ENCODE data around the gene ZSCAN16. TPM values are rescaled to one million over a fixed set of nuclear protein-coding genes. Genes with fewer than 3 reads are reported as not detected.
A peak's percentile ranks its signal among the peaks of the same experiment; 100 is the strongest.

Gene ZSCAN16
- total RNA-seq, 2 experiments from 2014 or later = 7.6 to 8.6 TPM

GRCh38 chr6:28141500-28142329, 17.3 kb downstream of the ZSCAN16 start, which contains the start of gene ZKSCAN8:
Gene ZKSCAN8, plus strand, starts transcription at chr6:28141883. Its CDS starts 6,525 bp downstream, at chr6:28148408.
- peak within 1 kb of the TSS; percentile 77 for H3K4me2 ChIP-seq (ENCODE audit: low read length)
- no peaks in the 10 kb centered on the region for H3K9me3 ChIP-seq (ENCODE audit: low read length)
- intact Hi-C loops (cut with micrococcal nuclease; ENCODE audit: unreplicated experiment) = loop anchor here (1.0 to 10.0 kb wide), 7 partner anchors 17 to 1923 kb away; partner anchors contain the start of genes POLR1H, PPP1R11, ZKSCAN3 and ZKSCAN4
- DNase-seq (ENCODE audit: low spot score) = peak; percentile 96
- H3K27ac ChIP-seq (ENCODE audit: low read depth, low read length, poor library complexity, severe bottlenecking) = peak within 1 kb of the TSS; percentile 51
- H2AFZ ChIP-seq (ENCODE audit: low read length) = peak within 1 kb of the TSS; percentile 79
- TF ChIP-seq EZH2phosphoT487 (IDR thresholded peaks at IDR 0.05; ENCODE audit: borderline replicate concordance, low read depth, low read length) (no peak), CTCF (conservative IDR thresholded peaks at IDR 0.05; ENCODE audit: low read length) (no peak)
- peaks cover 25% of the 10 kb centered on the region for H3K36me3 ChIP-seq (ENCODE audit: insufficient read depth, low read length)
- POLR2A ChIA-PET = interaction anchor here (0.6 to 8.6 kb wide), 13 partner anchors 8 to 268 kb away, joined by 3 to 64 read pairs (median 7); partner anchors contain the start of genes ZKSCAN4 and ZSCAN16
- H3K4me3 ChIP-seq (ENCODE audit: low read depth, low read length, poor library complexity, severe bottlenecking) = peak within 1 kb of the TSS; percentile 89
- CTCF ChIA-PET (ENCODE audit: unreplicated experiment) = interaction anchor here (0.6 to 0.8 kb wide), 3 partner anchors 111 to 535 kb away, joined by 3 to 7 read pairs (median 3); partner anchors contain the start of gene ZKSCAN4
- peaks cover 42% of the 10 kb centered on the region for H3K4me1 ChIP-seq (ENCODE audit: insufficient read depth, low read length, poor library complexity, severe bottlenecking)
- H3K79me2 ChIP-seq (ENCODE audit: insufficient read depth, low read depth, low read length) = peaks cover 29% of the 10 kb centered on the region
- peaks cover 4% of the 10 kb centered on the region; the same call in 1 of the 2 replicates for H4K20me1 ChIP-seq (ENCODE audit: insufficient read depth, low read length)
- H3K9me2 ChIP-seq (ENCODE audit: insufficient read depth, low read length) = no peaks in the 10 kb centered on the region
- TSS peak; percentile 74 for BruUV-seq (replicated peaks)

GRCh38 chr6:28142446-28142845, 18.0 kb downstream of the ZSCAN16 start:
- H3K9me2 ChIP-seq (ENCODE audit: insufficient read depth, low read length) = no peaks in the 10 kb centered on the region
- H2AFZ ChIP-seq (ENCODE audit: low read length) = peak overlapping the region; percentile 75; the same call in 1 of the 2 replicates
- POLR2A ChIA-PET = interaction anchor here (1.1 to 8.6 kb wide), 6 partner anchors 9 to 110 kb away, joined by 3 to 64 read pairs (median 11); partner anchors contain the start of genes ZKSCAN4 and ZSCAN16
- H3K4me2 ChIP-seq (ENCODE audit: low read length) = peak overlapping the region; percentile 77
- H3K79me2 ChIP-seq (ENCODE audit: insufficient read depth, low read depth, low read length) = peaks cover 33% of the 10 kb centered on the region
- H3K4me3 ChIP-seq (ENCODE audit: low read depth, low read length, poor library complexity, severe bottlenecking) = peak overlapping the region; percentile 89
- no peaks in the 10 kb centered on the region for H3K9me3 ChIP-seq (ENCODE audit: low read length)
- CTCF ChIA-PET (ENCODE audit: unreplicated experiment) = no interaction called here
- intact Hi-C loops (cut with micrococcal nuclease; ENCODE audit: unreplicated experiment) = loop anchor here (5.0 to 10.0 kb wide), 2 partner anchors 540 to 1922 kb away; partner anchors contain the start of genes POLR1H and PPP1R11
- peak overlapping the region; percentile 51 for H3K27ac ChIP-seq (ENCODE audit: low read depth, low read length, poor library complexity, severe bottlenecking)
- TF ChIP-seq CTCF (conservative IDR thresholded peaks at IDR 0.05; ENCODE audit: low read length) (no peak), EZH2phosphoT487 (IDR thresholded peaks at IDR 0.05; ENCODE audit: borderline replicate concordance, low read depth, low read length) (no peak)
- H4K20me1 ChIP-seq (ENCODE audit: insufficient read depth, low read length) = peaks cover 4% of the 10 kb centered on the region; the same call in 1 of the 2 replicates
- no peak for DNase-seq (ENCODE audit: low spot score)
- peaks cover 42% of the 10 kb centered on the region for H3K4me1 ChIP-seq (ENCODE audit: insufficient read depth, low read length, poor library complexity, severe bottlenecking)
- peaks cover 27% of the 10 kb centered on the region for H3K36me3 ChIP-seq (ENCODE audit: insufficient read depth, low read length)
- BruUV-seq (replicated peaks) = no TSS peak

All from OCI-LY7 (cell line).